ENCODE data around the gene PKNOX2.
A peak's percentile ranks its signal among the peaks of the same experiment; 100 is the strongest.

Gene PKNOX2

DNA sequence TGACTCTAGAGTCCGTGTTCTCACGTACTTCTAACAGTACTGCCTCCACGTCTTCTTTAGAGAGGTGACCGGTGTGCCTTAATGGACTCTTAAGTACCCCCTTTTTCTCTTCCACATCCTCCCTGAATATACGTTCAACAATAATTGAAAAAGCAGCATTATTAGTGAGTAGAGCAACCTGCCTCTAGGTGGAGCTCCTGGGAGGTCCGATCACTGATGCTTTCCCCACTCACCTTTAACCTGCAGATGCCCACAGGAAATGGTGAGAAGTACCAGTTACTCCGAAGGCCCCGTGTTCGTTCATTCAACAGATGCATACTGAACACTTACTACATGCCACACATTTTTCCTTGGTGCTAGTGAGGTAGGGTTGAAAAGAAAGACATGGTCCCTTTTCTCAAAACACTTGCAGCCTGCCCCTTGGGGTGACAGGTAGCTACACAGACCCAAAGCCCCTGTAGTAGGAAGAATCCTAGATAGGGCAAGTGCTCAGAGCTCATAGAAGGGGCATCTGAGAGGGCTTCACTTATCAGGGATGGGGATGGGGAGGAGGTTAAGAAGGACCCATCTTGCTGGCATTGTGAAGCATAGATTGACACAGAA is 258.8 kb downstream of the PKNOX2 start:
- TF ChIP-seq ZFX (IDR thresholded peaks at IDR 0.05) = no peak
- TF ChIP-seq, protein P1, sequence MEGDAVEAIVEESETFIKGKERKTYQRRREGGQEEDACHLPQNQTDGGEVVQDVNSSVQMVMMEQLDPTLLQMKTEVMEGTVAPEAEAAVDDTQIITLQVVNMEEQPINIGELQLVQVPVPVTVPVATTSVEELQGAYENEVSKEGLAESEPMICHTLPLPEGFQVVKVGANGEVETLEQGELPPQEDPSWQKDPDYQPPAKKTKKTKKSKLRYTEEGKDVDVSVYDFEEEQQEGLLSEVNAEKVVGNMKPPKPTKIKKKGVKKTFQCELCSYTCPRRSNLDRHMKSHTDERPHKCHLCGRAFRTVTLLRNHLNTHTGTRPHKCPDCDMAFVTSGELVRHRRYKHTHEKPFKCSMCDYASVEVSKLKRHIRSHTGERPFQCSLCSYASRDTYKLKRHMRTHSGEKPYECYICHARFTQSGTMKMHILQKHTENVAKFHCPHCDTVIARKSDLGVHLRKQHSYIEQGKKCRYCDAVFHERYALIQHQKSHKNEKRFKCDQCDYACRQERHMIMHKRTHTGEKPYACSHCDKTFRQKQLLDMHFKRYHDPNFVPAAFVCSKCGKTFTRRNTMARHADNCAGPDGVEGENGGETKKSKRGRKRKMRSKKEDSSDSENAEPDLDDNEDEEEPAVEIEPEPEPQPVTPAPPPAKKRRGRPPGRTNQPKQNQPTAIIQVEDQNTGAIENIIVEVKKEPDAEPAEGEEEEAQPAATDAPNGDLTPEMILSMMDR (conservative IDR thresholded peaks at IDR 0.05) = peak; percentile 91
- H3K27ac ChIP-seq = no peak overlapping the region

DNA sequence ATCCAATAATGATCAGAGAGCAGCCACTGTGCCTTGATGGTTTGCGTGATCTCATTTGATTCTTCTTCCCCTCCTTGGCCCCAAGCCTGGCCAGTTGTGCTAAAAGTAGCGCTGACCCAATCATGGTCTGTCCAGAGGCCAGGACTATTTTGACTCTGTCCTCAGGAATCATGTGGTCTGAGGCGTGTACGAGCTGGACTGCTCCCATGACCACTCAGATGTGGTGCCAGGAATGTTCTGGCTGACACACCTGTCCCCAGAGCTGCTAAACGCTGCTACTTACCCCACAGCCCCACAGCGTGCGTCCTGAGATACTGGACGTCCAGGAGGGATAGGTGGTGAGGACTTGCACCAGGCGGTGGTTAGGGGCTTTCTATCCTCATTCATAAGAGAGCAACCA is 261.1 kb downstream of the PKNOX2 start:
- no peak overlapping the region for H3K27ac ChIP-seq
- TF ChIP-seq, protein P1 (conservative IDR thresholded peaks at IDR 0.05) = no peak
- TF ChIP-seq ZFX (IDR thresholded peaks at IDR 0.05) = no peak

- no peak for TF ChIP-seq ZFX (IDR thresholded peaks at IDR 0.05)
- TF ChIP-seq, protein P1 (conservative IDR thresholded peaks at IDR 0.05) = no peak
- no peak overlapping the region for H3K27ac ChIP-seq
Observed at GRCh38 chr11:125426818-125427528, 262.4 kb downstream of the PKNOX2 start.

DNA sequence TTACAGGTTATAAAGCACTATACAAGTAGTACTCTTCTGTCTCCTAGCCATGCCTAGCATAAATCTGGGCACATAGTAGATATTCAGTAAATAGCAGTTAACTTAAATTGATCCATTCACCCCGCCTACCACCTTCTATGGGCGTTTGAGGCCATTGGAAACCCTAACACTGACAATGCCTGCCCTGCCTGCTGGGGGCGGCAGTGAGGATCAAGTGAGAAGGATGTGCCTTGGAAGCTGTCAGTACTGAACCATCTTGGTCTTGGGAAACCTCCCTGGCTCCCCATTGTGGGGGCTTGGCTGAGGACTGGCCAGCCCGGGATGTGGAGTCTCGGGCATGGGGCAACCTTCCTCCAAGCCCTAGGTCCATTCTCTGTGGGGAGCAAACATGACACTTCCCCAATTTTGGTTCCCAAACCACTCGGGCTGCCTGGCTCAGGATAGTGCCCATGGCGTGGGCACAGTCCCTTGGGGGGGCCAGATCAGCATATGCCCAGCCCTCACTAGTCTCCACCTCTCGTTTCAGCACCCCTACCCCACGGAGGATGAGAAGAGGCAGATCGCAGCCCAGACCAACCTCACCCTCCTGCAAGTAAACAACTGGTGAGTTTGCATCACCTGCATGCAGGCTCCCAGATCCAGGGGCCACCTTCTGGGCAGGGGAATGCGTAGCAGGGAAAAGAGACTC is 264.1 kb downstream of the PKNOX2 start:
- H3K27ac ChIP-seq = no peak overlapping the region
- no peak for TF ChIP-seq ZFX (IDR thresholded peaks at IDR 0.05)
- TF ChIP-seq, protein P1 (conservative IDR thresholded peaks at IDR 0.05) = no peak

DNA sequence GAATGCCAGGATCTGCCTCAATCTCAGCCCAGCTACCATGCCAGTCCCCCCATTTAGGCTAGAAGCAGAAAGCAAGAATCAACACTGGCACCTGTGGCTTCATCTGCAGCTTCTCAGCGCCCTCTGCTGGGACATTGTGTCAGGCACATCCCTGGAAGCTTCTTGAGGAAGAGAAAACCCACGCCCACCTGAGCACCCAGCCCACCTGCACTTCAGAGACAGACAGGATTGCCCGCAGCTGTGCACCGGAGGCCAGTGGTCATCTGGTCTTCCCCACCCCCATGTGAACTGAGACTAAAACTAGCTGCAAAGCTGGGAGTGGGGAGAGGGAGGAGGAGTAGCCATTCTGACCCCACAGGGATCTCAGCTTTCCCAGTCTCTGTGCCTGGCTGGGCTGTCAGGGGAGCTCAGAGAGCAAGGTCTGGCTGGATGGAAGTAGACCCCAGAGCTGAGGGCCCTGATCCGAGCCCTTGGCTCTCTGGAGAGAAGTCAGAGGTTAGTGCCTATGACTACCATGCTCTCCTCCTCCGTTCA is 264.7 kb downstream of the PKNOX2 start:
- TF ChIP-seq ZFX (IDR thresholded peaks at IDR 0.05) = no peak
- TF ChIP-seq, protein P1 (conservative IDR thresholded peaks at IDR 0.05) = peak; percentile 91
- no peak overlapping the region for H3K27ac ChIP-seq

GRCh38 chr11:125429807-125430678 is 265.5 kb downstream of the PKNOX2 start:
- H3K27ac ChIP-seq = no peak overlapping the region
- no peak for TF ChIP-seq ZFX (IDR thresholded peaks at IDR 0.05)
- TF ChIP-seq, protein P1 (conservative IDR thresholded peaks at IDR 0.05) = no peak

Data from C4-2B (cell line).